ENCODE results near the gene FOXO3.
"Not testable (repeated sequence)": the region's sequence is repeated elsewhere in the genome, so short reads cannot be mapped to it uniquely, and the experiment has no call there.

FOXO3 gene

DNA sequence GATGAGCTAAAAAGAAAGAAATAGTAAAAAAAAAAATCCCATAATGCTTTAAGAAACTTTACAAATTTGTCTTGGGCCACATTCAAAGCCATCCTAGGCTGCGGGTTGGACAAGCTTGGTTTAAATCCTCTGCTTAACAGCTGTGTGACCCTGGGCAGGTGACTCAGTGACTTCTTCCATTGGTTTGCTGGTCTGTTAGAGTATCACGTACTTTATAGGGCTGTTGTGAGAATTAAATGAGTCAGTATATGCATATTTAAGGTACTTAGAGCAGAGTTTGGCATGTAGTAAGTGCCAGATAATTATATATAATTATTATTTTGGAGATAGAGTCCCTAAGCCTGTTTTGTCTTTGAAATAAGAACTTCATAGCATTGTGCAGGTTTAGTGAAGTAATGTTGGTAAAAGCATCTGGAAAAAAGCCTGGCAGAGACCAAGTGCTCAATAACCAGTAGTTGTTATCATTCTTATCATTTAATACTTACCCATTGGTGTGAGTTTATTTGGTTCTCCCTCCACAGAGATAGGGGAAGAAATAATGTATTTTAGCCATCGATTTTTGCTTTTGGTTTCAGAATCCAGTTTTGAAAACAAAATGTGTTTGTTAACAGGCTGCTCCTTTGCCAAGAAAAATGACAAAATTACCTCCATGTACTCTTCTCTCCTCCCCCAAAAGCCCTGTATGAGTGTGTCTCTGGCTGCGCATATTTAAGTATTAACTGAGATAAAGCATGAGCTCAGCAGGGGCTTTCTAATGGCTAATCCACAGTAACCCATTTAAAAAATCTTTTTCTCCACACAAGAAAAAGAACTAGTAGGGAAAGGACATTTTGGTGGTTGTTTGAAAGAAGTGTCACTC, 67.2 kb downstream of the FOXO3 start:
- DNase-seq (ENCODE audit: low read depth): no peak

DNA sequence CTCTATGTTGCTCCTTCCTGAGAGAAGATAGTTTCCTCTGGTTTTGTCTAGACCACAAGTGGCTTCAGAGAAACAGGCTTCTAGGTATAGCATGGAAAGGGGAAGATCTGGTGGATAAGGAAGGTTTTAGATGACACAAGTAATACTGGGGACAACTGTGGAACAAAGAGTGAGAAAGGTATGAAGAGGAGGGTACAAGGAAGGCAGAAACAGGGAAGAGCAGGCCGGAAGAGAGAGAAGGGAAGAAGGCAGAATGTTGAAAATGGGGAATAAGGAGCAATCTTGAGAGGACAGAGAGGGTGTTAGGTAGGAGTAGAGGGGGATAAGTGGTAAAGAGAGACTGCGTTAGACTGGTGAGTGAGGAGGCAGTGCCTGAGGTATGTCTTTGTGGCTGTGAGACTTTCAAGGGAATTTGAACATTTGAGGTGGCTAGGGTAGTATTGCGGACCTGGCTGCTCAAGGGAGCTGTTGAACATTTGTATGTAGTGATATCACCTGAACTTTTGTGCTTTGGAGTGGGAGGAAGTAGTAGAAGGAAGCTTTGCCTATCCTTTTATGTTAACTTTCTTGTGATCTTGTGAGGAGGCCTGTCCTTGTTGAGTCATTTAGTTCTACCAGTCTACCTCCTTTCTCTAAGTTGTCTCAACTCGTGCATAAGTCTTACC, 69.5 kb downstream of the FOXO3 start:
- DNase-seq (ENCODE audit: low read depth): no peak

DNA sequence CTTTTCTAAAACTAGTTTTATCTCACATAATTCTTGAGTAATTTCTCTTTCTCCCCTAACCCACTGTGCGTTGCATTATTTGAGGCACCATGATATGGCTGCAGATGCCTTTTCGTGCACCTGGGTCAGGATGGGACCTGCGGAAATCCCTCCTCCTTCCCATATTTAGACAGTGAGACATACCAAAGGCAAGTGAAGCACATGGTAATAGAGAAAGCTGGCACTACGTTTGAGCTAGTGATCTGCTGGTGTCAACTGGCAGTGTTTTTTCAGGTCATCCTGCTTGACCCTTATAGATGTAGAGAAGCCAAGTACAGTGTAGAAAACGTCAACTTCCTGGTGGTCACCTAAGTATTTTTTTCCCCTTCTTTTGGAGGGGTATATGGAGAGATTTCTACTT, 71.7 kb downstream of the FOXO3 start:
- no peak for DNase-seq (ENCODE audit: low read depth)

DNA sequence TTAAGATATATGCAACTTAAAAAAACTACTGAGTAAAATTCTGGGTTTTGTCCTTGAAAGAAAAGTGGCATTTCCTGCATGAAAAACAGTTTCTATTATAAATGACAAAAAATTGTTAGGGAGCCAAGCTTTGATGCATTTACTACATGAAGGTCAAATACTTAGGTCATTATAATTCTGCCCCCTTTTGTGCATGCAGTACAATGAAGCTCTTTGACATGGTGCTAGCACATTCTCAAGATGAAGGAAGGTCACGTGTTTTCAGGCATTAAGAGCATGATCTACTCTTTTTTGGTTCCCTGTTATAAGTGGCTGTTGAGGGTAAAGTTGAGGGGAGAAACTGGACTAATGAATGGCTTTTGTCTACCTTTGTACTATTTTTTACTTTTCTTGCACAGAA, 72.7 kb downstream of the FOXO3 start:
- DNase-seq (ENCODE audit: low read depth): no peak

DNA sequence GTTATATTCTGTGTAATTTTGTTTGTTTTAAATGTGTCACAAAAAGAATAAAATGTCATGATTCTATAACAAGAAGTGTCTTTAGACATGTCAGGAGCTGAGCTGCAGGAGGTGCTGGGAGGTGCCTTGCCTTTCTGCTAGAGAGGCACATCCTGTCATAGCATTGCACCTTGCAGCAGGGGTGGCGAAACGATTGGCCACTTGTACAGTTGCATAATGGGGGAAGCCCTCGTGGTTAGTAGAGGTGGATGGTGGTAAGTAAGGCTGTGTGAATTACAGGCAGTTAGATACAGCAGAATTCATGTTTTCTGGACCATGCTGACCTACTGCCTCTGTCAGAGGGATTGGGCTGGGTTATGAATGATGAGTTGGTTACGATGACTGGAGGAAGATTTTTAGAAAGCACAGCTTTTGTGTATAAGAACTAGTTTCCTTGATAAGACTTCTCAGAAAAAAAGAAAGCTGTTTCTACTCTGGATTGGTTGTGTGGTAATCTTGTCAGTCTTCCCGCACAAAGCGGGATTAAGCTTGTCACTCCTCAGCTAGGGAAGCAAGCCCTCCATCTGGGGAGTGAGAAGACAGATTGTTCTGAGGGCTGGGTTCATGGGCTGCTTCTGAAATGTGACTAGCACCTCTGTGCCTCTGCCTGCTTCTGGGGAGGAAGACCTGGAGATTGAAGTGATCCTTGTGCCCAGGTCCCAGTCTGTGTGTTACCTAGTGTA, 74.9 kb downstream of the FOXO3 start:
- DNase-seq (ENCODE audit: low read depth): no peak

DNA sequence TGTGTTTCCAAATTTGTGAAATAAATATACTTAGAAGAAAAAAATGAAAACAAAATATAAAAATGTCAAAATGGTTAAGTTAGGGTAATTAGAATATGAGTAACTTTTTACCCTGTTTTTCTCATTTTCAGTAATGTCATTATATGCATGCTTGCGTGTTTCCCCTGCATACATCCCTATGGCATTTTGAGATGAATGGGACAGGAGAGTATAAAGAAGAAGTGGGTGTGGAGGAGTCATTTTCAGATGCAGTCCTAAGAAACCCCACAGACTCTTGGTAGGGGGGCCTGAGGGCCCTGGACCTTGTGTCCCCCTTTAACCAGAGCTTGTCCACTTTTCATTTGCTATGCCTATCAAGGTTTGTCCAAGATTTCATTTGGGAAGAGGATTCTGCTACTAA, 77.2 kb downstream of the FOXO3 start:
- DNase-seq (ENCODE audit: low read depth): no peak

DNA sequence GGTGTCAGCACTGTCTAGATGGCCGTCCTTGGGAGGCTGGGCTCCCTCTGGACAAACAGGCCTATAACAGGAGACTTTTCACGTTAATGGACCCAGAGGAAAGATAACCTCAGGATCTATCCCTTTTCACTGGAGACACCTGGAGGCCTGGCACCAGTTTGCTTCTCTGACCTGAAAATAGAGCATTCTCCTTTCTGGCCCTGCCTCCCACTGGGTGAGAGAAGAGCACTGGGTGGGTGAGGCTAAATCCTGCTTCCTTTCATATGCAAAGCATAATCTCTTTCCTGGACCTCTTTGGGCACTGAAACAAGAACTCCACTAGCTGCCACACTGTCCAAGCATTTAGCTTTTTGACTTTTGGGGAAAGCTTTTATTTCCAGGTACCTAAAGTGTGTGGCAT, 78.3 kb downstream of the FOXO3 start:
- no peak for DNase-seq (ENCODE audit: low read depth)

DNA sequence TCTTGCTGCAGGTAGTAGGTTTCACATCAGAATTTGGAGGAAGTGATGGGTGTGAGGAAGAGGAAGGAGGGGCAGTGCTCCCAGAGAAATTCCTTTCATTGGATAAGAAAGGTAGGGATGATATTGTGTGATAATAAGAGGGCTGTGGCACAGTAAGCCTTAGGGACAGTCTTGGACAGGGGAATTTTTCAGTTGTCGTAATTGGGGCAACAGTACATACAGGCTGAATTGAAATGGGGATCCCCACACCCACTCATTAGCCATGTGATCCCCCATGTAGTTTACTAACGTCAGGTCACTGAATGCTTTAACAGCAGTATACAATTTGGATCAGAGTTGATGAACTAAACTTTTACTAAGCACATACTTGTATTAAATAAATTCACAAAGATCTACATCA, 79.4 kb downstream of the FOXO3 start:
- DNase-seq (ENCODE audit: low read depth): no peak

DNA sequence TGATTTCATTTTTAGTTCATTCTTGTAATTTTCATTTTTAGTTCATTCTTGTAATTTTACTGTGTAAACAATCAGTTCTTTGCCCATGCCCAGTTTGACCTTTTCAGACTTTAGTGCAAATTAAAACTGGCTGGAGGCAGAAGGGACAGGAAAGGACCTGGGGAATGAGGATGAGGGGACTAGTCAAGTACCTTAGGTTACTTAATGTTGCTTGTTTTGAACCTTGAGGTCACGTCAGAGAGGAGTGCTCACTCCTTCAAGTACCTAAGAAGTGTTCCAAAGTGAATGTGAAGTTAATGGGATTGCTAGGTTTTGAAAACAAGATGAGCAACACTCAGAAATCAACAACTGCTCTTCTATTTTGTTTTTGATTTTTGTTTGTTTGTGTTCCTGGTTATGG, 82.5 kb downstream of the FOXO3 start:
- DNase-seq (ENCODE audit: low read depth): no peak

DNA sequence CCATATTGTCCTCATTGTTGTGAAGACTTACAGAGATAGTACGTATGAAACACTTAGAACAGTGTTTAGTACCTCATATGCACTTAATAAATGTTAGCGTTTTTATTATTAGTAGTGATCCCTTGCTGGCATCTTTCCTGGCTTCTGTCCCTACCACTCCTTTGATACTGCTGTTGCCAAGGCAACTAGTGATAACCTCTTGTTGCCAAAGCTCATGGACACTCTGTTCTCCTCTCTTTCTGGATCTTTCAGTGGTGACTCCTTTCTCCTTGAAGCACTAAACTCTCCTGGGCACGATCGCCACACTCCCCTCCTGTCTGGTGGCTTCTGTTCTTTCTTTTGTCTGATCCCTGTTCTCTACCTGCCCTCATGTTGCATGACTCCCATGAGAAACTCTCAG, 83.5 kb downstream of the FOXO3 start:
- DNase-seq (ENCODE audit: low read depth): no peak

DNA sequence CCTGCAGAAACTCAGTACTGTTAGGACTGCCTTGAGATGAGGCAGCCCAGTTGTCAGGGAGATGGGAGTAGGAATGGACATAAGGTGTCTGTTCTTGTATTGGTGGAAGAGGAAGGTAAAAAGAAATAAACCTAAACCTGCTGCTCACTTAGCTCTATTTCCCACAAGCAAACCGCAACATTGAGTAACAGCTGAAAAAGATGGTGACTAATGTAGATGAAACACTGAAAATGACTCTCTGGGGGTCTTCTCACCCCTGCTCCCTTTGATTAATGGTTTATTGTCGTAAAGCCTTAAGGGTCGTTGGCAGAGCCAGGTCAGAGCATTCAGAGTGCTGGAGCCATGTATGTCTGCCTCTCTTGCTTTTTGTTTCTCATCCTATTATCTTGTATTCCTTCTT, 87.5 kb downstream of the FOXO3 start:
- no peak for DNase-seq (ENCODE audit: low read depth)

DNA sequence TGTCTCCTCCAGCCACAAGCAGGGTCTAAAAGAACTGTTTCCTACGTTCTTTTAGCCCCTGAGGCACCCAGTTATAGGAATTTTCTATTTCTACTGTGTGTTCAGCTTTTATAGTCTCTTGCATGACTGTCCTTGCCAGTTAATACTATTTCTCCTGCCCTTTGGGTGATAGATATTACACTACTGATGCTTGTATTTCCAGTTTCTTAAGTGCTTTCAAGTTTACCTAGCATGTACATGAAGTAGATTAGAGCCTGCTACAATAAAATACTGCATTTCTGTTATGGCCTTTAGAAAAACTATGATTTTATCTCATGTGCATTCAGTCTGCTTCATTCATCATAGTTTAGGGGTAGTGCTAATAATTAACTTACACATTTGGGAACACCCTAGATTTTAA, 89.6 kb downstream of the FOXO3 start:
- DNase-seq (ENCODE audit: low read depth): no peak

DNA sequence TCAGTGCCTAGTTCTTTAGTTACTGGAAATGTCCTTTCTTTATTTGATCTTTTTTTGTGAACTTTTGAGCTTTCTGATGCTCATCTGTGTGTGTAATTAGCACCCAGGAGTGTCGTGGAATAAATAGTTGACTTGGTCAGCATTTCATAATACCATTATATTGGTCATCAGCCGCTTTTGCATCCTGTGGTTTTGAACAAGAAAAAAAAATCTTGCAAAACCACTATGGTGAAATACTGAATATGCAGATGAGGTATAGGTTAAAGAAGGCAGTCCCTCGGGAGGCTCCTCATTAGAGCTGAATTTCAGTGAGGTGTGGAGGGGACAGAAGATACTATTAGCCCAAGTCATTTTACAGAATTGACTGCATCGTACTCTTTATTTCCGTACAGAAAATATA, 90.1 kb downstream of the FOXO3 start:
- no peak for DNase-seq (ENCODE audit: low read depth)

DNA sequence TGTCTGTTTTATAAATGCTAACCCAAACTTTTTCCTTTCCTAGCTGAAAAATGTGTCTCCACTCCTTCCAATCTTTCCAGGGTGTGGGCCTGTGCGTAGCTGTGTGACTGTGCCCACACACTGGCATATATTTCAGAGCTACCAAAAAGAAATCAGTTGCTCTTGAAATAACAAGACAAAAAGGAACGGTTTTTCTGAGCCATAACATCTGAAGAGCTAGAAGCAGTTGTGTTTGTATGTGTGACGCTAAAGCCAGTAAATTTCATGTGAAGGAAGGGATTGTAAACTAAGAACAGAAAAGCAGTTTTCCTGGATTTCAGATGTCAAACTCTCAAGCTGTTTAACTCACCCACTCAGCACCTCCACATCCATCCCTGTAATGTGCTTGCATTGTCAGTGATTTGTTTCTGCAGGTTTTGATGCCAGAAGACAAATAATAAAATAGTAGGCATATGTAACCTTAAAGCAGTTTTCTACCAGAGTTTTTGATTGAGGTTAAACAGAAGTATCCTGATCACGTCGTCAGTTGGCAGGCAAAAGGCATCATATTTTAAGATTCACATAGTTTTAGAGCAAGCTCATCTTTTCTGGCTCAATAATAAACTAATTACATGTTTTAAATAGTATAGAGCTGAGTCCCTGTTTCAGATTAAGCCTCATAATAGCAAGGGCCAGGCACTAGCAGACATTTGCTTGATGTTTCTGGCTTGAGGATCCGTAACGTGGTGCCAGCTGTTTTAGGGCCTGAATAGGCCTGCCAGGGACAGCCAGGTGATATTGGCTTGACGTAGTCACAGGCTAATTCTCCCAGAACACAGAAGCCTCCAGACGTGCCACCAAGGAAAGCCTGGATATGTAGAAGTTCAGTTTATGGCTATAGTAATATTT, 90.9 kb downstream of the FOXO3 start:
- no peak for DNase-seq (ENCODE audit: low read depth)

DNA sequence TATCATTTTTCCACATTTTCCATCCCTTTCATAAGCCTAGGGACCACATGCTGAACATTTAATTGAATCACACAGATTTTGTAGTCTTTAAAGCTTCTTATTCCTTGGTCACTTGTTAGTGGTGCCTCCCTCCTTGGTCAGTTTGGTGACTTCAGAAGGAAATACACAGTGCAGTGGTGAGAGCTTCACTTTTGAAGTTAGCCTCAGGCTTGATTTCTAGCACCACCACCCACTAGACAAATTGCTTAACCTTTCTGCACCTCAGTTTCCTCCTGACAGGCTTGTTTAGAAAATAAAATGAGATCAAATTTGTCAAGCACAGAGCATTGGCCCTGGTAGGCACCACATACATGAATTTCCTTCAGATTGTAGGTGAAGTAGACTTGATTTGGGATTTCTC, 91.7 kb downstream of the FOXO3 start:
- no peak for DNase-seq (ENCODE audit: low read depth)

DNA sequence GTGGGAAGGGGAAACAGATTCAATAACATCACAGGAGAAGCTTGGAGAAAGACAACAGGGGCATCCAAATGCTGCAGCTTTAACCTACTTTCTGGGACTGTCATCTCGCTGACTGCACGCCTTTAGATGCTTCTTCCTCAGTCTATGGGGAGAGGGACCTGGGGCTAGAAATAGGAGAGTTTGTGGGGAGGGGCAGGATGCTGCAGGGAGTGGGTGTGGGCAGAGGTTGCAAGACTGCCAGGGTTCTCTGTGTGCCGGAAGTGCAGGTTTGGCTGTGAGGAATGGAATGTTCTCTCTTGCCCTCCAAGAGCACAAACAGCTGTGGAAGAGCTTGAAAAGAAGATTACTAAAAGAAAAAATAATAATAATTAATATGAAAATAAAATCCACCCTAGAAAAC, 93.2 kb downstream of the FOXO3 start:
- DNase-seq (ENCODE audit: low read depth): no peak

DNA sequence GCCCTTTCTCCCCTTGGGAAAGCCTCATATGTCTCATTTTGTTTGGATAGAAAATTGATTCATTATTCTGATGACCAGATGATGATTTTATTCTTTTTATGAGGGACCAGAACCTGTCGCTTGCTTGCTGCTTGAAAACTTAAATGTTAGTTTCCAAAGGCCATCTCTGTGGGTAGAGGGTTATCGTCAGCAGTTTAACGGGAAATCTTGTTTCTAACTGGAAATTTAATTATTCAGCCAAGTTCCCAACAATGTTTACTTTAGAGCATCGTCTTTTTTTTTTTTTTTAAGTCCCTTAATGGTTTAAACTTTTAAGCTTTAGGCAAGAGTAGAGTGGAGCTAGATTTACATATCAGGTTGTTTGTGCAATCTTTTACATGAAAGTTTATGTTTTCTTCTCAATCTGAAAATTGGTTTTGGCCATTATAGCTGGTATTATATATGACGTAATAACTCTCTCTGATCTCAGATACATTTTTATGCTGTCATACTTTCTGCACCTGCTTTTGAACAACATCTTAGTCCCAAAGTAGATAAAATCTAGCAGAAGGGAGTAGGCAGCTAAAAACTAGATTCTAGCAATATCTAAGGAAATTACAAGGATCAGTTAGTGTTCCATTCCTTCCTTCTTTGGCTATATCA, 93.9 kb downstream of the FOXO3 start:
- no peak for DNase-seq (ENCODE audit: low read depth)

DNA sequence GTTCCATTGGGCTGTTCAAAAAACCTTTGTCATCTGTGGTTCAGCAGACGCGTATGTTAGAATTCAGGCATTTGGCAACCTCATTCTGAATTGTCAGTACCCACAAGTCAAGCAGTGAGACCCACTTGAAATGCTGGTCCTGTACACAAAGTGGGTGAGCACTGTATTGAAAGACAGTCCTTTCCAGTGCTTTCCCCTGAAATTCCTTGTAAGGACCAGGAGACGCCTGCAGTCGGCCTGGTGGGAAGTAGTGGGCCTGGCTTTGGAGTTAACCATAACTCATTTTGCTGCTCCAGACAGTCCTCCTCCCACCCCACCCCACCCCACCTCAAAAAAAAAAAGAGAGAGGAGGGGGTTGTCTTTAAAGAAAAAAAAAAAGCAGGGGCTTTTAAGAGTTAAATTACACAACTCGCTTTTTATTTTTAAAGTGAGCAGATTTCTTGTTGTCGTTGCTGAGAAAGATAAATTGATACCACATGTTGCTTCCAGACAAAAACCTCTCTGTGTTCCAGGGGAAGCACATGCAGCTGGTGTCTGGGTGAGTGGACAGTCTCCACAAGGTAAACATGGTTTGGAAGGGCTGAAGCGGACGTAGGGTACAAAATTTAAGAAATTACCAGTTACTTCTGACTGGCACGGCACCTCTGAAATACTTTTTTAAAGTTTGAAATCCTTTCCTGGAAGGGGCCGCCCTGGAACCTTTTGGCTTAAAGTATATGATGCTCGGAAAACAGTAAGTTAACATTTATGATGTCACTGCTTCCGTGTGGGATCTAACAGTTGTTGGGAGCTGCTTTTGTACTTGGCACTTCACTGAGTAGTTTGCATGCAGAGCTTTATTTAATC, 95.3 kb downstream of the FOXO3 start:
- DNase-seq (ENCODE audit: low read depth): no peak

DNA sequence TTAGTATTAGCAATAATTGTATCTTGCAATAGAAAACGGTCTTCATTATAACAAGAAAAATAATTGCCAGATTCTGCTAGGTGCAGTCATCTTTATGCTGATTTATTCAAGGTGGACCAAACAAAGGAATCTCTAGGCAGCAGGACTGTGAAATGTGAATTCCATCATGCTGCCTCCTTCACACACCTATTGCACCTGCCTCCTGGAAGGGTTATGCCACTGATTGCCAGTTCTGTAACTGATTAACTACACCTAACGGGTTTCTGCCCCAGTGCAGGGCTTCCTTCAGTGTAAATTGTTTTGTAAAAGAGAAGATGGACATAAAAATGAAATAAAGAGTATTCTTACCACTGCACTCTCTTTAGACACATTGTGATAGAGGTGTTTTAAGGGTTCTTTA, 96.1 kb downstream of the FOXO3 start:
- no peak for DNase-seq (ENCODE audit: low read depth)

DNA sequence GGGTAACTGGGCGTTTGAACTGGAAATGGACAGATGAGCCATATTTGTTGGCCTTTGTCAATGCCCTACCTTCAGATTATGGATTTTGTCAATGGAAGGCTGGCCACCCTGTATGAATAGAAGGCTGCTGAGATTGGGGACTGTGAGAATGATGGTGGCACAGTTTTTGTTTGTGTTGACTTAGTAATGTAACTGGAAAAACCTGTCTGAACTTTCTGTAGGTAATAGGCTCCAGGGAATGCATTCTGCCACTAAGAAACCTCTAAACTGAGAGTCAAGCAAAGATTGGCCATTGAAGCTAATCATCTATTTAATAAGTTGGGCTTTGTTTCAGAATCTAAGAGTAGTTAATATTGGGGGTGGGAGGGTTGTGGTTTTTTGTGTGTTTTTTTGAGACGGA, 97.5 kb downstream of the FOXO3 start:
- no peak for DNase-seq (ENCODE audit: low read depth)

DNA sequence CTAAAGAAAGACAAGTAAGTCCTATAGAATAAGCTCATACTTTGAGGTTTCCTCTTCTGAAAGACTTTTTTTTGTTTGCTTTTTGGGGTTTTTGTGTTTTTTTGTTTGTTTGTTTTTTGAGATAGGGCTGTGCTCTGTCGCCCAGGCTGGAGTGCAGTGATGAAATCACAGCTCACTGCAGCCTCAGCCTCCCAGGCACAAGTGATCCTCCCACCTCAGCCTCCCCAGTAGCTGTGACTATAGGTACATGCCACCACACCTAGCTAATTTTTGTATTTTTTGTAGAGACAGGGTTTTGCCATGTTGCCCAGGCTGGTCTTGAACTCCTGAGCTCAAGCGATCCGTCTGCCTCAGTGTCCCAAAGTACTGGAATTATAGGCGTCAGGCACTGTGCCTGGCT, 98.1 kb downstream of the FOXO3 start:
- not testable (repeated sequence) for DNase-seq (ENCODE audit: low read depth)
